ENCODE results near the gene TAL1.
"Not testable (repeated sequence)": the region's sequence is repeated elsewhere in the genome, so short reads cannot be mapped to it uniquely, and the experiment has no call there.

TAL1 gene

DNA sequence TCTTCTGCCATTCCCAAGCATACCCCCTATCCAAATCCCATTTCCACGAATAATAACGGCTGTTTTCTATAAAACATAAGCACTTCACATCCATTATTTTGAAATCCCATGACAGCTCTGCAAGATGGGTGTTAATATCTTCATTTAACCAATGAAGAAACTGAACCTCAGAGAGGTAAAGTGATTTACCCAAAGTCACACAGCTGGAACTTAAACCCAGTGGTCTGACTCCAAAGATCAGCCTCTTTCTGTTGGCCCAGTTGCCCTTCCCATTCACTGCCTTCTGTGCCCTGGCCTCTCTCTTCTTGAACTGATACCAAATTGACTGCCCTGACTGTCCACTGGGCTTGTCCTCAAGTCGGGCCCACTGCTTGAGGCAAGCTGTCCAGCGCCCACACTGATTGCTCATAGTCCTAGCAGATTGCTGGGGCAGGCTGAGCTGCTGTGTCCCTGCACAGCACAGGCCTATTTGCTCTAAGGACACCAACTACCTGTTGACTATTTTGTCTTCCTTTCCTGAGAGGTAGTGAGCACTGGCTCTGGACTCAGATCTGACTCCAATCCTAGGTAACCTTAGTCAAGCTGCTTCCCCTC is 19.3 kb downstream of the TAL1 start:
- no peak for DNase-seq (ENCODE audit: low spot score)

DNA sequence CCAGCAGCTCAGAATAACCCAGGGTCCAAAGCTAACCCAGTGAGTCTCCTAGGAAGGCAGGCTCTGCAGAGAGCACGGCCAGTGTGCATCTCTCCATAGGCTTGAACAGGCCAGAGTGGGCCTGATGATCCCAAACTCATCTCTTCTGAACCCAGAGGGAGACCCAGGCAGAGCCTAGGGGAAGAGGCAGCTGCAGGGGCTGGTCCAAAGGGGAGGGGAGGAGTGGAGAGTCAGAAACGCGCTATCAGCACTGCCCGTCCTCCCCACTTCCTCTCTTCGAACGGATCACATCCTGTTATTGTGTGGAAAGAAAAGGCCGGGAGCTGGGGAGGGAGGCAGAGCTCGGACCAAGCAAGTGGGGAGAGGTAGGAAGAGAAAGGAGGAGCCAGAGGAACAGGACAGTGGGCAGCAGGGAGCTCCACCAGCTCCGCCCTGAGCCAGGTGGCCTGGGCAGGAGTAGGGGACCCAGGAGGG is 20.2 kb downstream of the TAL1 start:
- no peak for DNase-seq (ENCODE audit: low spot score)

DNA sequence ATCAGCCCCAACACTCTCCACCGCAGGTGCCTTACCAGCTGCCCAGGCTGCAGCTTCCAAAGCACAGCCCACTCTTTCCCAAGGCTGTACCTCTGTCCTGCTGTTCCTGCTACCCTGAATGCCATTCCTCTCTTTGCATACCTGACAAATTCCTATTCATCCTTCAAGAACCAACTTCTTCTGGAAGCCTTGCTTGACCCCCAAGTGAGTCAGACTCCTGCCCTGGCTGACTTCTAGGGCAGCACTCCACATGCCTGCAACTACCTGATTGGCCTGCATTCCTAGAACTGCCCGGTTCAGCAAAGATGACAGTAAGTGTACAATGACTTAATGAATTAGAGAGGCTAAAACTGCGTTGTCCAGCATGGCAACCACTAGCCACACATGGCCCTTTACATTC is 21.4 kb downstream of the TAL1 start:
- no peak for DNase-seq (ENCODE audit: low spot score)

DNA sequence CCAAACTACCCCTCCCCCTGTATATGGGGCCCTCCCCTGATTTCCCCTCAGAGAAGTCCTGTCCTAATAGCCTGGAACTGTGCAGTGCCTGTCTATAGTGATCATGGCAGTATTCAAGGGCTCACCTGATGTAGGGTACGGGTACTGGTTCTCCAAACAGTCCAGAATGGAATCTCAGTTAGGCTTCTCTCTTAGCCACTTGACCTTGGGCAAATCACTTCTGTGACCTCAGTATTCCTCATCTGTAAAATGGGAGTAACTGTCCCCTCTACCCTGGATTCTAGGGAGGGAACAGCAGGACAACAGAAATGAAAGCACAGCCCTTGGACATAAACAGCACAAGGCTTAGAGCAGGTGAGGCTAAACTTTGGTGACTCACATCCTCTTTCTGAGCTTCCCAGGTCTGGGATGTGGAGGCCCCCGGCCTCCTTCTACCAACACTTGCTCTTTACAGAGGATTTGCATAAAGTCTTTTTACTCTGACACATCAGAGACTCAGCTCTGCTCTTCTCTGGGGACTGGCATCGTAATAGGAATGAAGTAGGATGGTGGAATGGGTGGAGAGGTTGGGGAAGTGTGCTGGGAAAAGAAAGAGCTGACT is 22.2 kb downstream of the TAL1 start:
- DNase-seq (ENCODE audit: low spot score), result no peak

DNA sequence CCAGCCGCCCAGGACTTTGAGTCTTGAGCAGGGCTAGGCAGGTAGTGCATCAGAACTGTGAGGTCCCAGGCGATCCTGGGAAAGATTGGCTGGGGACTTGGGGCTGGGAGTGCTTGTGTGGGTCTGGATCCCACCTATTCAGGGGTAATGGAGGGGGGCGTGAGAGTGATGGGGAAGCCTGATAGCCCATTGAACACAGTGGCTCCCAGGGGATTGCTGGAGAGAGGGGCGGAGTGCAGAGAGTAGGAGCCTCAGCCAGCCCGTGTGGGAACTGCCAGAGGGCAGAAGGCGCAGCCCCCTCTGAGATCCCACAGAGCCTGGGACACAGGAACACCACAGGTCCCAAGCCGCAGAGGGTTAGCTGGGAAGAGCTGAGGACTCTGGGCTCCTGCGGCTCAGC is 22.9 kb downstream of the TAL1 start:
- no peak for DNase-seq (ENCODE audit: low spot score)

DNA sequence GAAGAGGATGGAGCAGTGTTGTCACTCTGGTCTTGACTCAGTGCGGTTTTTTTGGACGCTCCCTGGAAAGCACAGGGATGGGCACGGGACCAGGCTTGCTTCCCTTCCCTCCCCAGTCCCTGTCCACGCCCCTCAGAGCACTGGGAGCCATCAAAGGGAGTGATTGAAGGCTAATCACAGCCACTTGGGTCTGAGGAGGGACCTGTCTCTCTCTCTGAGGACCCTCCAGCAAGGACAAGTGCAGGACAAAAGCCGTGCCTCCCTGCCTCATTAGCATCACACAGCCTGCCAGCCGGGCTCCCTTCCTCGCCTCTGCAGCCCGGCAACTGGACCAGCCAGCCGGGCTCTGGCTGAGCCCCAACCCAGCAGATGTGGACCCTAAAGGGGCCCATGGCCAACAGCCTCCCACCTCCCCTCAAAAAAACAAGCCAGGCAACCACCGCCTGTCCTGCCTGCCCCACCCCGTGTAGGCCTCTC is 23.6 kb downstream of the TAL1 start:
- no peak for DNase-seq (ENCODE audit: low spot score)

DNA sequence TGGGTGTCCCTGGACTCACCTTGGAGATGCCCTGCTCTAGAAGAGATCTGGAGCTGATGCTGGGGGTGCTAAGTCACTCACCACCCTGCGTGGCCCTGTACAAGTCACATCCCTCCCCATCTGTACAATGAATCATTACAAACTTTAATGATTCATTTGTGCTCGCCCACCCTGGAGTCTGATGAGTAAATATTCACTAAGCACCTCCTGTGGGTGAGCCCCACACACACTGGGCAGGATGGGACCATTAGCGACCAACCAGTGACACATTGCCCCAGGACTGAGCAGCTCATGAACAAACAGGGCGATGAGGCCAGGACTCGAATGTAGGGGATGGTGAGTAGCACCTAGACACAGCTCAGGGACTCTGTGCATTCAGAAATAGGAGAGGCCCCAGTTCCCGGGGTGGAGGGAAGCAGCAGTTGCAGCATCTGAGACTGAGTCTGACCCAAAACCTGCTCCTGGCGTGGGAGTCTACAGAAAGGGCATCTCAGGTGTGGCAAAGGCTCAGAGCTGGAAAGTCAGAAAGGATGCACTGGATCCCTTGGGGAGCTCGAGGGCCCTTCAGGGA is 24.1 kb downstream of the TAL1 start:
- DNase-seq (ENCODE audit: low spot score), result no peak

DNA sequence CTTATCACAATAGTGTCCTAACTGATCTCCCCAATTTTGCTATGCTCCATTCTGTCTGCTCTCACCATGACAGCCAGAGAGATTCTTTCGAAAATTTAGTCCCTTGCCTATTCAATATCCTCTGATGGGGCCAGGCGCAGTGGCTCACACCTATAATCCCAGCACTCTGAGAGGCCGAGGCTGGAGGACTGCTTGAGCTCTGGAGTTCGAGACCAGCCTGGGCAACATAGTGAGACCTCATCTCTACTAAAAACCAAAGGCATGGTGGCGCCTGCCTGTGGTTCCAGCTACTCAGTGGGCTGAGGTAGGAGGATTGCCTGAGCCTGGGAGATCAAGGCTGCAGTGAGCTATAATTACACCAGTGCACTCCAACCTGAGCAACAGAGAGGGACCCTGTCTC is 26.1 kb downstream of the TAL1 start:
- DNase-seq (ENCODE audit: low spot score), result no peak

DNA sequence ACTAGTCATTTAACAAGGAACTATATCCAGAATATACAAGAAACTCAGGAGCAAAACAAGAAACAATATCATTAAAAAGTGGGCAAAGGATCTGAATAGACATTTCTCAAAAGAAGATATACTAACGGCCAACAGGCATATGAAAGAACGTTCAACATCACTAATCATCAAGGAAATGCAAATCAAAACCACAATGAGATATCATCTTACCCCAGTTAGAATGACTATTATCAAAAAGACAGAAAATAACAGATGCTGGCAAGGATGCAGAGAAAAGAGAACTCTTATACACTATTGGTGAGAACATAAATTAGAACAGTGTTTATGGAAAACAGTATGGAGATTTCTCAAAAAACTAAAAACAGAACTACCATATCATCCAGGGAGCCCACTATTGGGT is 28.5 kb downstream of the TAL1 start:
- DNase-seq (ENCODE audit: low spot score), result not testable (repeated sequence)

DNA sequence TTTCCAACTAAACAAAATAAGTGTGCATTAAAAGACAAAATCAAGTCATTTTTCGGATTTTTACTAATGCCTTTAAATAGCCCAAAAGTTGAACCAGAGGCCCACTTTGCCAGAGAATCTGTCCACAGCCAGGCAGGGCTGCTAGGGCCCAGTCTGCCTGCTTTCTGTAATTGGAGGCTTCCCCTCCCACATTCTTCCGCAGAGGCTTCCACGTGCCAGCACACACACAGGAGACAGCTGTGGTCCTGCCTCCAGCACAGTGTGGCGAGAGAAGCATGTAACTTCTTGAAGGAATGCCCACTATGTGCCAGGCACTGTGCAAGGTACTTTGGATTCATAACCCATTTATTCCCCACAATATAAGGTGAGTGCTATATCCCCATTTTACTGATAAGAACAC is 30.8 kb downstream of the TAL1 start:
- DNase-seq (ENCODE audit: low spot score), result no peak

DNA sequence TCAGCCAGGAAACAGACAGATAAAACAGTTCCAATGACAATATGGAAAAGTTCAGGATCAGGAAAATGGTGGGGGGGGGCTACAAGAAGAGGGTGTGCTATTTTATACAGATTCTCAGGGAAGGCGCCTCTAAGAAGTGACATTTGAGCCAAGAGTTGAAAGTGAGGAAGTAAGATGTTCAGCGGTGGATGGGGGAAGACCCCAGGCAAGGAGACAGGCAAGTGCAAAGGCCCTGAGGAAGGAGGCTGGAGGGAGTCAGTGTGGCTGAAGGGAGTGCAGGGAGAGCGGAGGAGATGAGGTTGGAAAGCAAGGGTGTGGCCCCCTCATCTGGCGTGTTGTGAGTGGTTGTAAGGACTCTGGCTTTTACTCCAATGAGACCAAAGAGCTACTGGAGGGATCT is 33.8 kb downstream of the TAL1 start:
- DNase-seq (ENCODE audit: low spot score), result no peak

DNA sequence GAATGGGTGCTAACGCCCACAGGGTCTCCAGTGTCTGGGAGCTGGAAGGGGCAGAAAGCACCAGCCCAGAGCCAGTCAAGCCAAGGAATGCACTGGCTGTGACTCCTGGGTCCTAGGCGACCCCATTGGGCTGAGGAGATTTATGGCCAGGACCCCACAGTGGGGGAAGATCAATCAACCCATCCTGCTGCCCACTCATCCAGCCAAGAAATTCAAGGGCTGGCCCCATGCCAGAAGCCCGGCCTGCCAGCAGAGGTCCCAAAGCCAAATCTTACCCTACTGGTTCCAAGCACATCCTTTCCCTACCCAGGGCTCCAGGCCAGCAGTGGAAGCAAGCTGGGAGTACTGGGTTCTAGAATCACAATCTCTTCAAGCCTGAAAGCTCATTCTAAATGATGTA is 35.4 kb downstream of the TAL1 start:
- DNase-seq (ENCODE audit: low spot score), result no peak

DNA sequence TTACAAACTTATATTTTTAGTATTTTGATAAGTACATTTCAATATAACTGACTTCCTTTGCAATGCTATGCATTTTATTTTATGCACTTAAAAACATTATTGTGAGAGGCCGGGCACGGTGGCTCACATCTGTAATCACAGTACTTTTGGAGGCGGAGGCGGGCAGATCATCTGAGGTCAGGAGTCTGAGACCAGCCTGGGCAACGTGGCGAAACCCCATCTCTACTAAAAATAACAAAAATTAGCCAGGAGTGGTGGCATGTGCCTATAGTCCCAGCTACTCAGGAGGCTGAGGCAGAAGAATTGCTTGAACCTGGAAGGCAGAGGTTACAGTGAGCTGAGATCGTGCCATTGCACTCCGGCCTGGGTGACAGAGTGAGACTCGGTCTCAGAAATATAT is 36.0 kb downstream of the TAL1 start:
- not testable (repeated sequence) for DNase-seq (ENCODE audit: low spot score)

DNA sequence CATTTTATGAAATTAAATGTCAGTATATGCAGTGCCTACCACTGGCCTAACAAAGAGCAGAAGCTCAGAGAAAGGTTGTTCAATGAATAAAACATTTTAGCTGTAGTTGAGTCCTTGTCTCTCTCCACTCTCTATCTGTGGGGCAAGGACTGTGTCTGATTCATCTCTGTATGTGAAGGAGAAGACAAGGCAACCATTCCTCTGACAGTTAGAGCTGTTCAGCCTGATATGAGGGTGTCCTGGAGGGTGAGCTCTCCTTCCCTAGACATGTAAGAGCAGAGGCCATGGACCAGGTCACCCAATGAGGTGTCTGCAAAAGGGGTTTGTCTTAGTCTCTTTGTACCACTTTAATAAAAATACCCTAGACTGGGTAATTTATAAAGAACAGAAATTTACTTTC is 37.7 kb downstream of the TAL1 start:
- no peak for DNase-seq (ENCODE audit: low spot score)

DNA sequence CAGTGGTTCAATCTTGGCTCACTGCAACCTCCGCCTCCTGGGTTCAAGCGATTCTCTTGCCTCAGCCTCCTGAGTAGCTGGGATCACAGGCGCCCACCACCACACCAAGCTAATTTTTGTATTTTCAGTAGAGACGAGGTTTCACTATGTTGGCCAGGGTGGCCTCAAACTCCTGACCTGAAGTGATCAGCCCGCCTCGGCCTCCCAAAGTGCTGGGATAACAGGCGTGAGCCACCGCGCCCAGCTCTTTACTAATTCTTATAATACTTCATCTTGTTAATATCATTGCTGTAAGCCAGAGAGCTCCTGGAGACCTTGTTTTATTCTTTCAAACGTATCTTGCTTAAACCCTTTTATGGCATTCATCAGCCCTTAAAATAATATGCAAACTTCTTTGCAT is 38.5 kb downstream of the TAL1 start:
- DNase-seq (ENCODE audit: low spot score), result not testable (repeated sequence)

DNA sequence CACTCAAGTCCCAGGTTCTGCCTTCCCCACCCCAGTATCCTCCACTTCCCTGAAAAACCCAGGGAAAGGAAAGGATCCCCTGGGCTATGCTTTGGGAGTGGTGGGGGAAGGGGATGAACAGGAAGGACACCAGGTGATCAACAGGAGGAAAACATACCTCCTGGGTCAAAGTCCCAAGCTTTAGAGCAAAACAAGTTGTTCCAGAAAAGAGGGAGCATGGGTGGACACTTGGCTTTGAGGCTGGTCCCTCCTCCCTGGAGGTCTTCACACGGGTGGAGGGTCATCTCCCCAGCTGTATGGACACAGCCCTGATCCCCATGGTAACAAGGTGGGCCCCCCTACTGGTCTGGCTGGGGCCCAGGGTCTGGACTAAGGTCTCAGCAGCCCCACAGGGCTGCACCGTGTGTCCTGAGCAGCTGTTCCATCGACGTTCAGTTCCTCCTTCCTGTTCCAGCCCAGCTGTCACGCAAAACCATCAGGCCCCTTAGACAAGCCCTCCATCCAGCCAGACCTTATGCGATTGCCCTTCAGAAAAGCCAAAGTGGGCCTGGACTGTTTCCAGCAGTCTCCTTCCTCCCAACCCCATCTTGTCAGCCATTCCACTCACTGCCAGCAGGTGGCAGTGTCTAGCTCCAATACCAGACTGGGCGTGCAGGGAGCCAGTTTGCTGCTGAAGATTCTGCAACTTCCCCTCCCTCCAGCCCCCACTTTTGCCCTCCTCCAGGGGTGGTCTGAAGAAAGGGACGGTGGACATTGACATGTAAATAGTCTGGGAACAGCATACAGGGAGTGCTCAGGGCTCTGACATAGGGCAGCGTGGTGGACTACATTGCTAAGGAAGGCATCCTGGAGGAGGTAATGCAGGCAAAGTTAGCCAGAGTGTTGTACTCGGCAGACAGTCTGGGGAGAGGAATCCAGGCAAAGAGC is 39.3 kb downstream of the TAL1 start:
- peak; percentile 64 for DNase-seq (ENCODE audit: low spot score)

DNA sequence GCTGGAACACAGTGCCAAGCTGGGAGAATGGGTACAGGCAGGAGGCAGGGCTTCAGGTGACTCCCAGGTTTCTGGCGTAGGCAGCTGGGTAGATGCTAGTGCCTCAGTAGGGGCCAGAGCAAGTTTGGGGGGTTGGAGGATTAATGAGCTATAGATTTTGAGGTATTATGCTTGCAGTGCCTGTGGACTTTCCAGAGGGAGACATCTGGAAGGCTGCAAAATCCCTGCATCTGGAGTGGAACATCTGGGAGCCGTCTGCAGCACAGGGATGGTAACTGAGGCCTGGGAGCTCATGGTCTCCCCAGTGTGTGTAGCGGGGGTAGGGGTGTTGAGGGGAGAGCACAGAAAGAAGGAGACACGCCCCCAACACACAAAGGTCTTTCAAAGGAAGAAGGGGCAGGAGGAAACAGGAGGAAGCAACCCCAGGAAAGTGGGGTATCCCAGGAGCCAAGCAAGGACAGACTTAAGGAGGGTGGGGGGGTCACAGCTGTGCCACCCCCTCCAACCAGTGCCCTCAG is 40.0 kb downstream of the TAL1 start:
- DNase-seq (ENCODE audit: low spot score), result no peak

DNA sequence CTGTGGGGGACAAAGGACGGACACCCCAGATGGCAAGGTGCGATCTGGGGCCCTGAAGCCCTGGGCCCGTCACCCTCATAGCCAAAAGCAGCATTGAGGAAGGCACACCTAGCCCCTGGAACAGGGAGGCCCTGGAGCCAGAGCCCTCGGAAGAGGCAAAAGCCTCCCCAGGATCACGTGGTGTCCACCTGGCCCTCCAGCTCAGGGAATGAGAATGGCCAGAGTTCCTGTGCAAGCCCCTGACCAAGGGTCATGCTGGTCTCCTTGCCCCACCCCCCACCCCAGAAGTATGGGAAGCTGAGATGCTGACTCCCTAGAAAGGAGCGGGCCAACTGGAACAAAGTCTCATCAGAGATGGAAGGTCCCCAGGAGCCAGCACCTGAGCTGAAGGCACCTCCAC is 41.2 kb downstream of the TAL1 start:
- DNase-seq (ENCODE audit: low spot score), result no peak

DNA sequence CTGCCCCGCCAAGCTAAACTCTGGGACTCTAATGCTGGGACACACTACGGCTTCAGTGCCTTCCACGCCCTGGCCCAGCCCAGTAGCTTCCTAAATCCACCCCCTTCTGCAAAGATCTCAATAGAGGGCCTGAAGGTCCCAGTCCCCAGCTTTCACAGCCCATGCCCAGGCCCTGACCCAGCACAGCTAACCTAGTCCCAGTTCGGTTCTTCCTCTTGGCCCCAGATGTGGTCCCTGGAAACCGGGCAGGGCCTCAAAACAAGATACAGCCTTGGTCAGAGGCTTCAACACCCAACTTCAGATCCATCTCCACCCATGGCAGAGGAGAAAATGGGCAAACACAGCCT is 41.5 kb downstream of the TAL1 start:
- DNase-seq (ENCODE audit: low spot score), result no peak

DNA sequence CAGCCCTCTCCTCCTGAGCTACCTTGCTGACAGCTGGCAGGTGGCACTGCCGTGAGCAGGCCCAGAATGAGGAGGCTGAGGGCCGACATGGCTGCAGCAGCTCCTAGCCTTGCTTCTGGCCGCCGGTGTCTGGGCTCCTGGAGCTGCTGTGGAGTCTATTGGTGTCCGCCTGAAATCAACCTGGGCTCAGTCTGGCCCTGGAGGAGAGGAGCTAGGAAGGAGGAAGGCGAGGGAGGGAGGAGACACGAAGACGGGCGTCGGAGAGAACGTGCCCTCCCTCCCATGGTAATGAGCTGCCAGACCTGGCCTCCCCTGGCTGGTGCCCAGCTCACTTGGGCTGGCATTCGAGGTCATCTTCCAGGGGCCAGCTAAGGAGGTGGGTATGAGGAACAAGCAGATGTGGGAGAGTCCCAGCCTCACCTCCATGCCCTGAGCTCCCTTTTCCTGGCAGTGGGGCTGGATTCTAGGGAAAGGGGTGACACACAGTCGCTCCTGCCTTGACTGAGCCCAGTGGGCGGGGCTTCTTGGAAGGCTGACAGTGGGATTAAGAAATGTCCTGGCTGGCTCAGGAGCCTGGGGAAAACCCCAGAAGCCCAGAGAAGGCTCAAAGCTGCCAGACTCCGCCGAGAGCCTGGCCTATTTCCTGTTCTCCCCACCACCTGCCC is 42.0 kb downstream of the TAL1 start, which contains the start of gene PDZK1IP1:
Gene PDZK1IP1 (minus strand): TSS at position 193 of the 665 bp plus-strand sequence. CDS start 104 bp downstream, at position 89.
- DNase-seq (ENCODE audit: low spot score), result no peak
